Heart left ventricle (tissue), 16 donors: ENCODE data around the gene STK32C. TPM values are rescaled to one million over a fixed set of nuclear protein-coding genes. Genes with fewer than 3 reads are reported as not detected.

Experiments used
- ATAC-seq, 4 donors: fragments of 200-7000 bp; cut with Tn5 transposase; one replicate each; pipeline ENCODE4 v1.9.1; 2020 to 2022; ENCODE audit warnings: moderate library complexity in 4 of 4, mild to moderate bottlenecking in 3 of 4, moderate number of reproducible peaks in 1 of 4
- DNase-seq, 5 donors: peaks; one replicate each; pipeline ENCODE4 v3.0.0-alpha.2; 2020
- H3K27ac ChIP-seq, 12 donors: fragments of 200-600 bp; sonication (generic) in 4 of 12; one replicate each; pipeline versions ENCODE4 v1.5.0 to v1.8.0; 2016 to 2022; ENCODE audit warnings: mild to moderate bottlenecking in 2 of 12
- H3K27me3 ChIP-seq, 9 donors: fragments of 200-600 bp; sonication (generic) in 2 of 9; one replicate each; pipeline versions ENCODE4 v1.5.1 to v1.8.0; 2016 to 2022; ENCODE audit warnings: mild to moderate bottlenecking in 3 of 9
- H3K36me3 ChIP-seq, 9 donors: fragments of 200-600 bp; sonication (generic) in 2 of 9; one replicate each; pipeline versions ENCODE4 v1.5.0 to v1.8.0; 2018 to 2022; ENCODE audit warnings: mild to moderate bottlenecking in 2 of 9
- H3K4me1 ChIP-seq, 12 donors: fragments of 200-600 bp; sonication (generic) in 4 of 12; one replicate each; pipeline versions ENCODE4 v1.5.0 to v1.8.0; 2016 to 2022; ENCODE audit warnings: mild to moderate bottlenecking in 3 of 12
- H3K4me3 ChIP-seq, 12 donors: fragments of 200-600 bp; sonication (generic) in 4 of 12; one replicate each; pipeline versions ENCODE4 v1.5.0 to v1.8.0; 2017 to 2022; ENCODE audit warnings: mild to moderate bottlenecking in 9 of 12, moderate library complexity in 4 of 12
- H3K9me3 ChIP-seq, 12 donors: fragments of 200-600 bp; sonication (generic) in 4 of 12; one replicate each; pipeline versions ENCODE4 v1.5.0 to v1.8.0; 2016 to 2022; ENCODE audit warnings: mild to moderate bottlenecking in 1 of 12
- POLR2A ChIP-seq, 2 donors: fragments of 450-650 bp; IDR thresholded peaks; one replicate each; pipeline ENCODE4 v1.6.1; 2017; ENCODE audit warnings: antibody characterized with exemption in 2 of 2, mild to moderate bottlenecking in 2 of 2, moderate library complexity in 2 of 2
- WGBS, 4 donors: extraction: QIAGEN DNeasy Blood & Tissue Kit in 2 of 4; methylation state at CpG; one replicate each; pipeline versions ENCODE4 v1.1.5 to v1.1.7; 2013 to 2018; 5-methylcytosine and 5-hydroxymethylcytosine counted together
- intact Hi-C, 10 donors: fragments of 100-400 bp; cut with DNase I; formaldehyde crosslinking; loops; one replicate each; pipeline versions ENCODE4 v1.11.1 to v1.14.2; 2022
- polyA plus RNA-seq, 2 donors: library from polyadenylated mRNA; stranded (reverse); fragments of 200-250 nt; gene quantifications; one replicate each; pipeline ENCODE4 v1.2.3, GENCODE V29; 2013
- total RNA-seq, 9 donors: library from RNA; depleted of rRNA in 2 of 9; stranded (reverse); fragments of >200 nt in 2 of 9; fragmentation: NEBNext Ultra II Directional in 3 of 9; extraction: Animal tissue kit (Norgen Biotek cat#: 25700) in 3 of 9; gene quantifications; one replicate each; pipeline versions ENCODE4 v1.1.0 to v1.2.4, GENCODE V29; 2016 to 2023
- TF ChIP-seq, protein P1 (sequence below), 12 donors: fragments of 200-600 bp; sonication (generic) in 4 of 12; IDR thresholded peaks; one replicate each; pipeline versions ENCODE4 v1.5.0 to v1.8.0; 2018 to 2022; ENCODE audit warnings: antibody characterized with exemption in 12 of 12, mild to moderate bottlenecking in 5 of 12
- donor health status: ischemic (EF 13 %, LVEDD 7.1; RV severe dilation, severe dysfunction).
- donor health status: healthy with polysubstance abuse.
- donor health status: DM: no; HTN: yes; CAD: no.
- donor health status: DM: no; HTN: no; CAD: no.
- donor health status: ischemic (EF 25% LVEDD 6.9; RV normal size, moderate dysfunction).
- donor health status: ischemic (EF 25% LVEDD 5.7; RV mildly dilated, moderate dysfunction).
- donor health status: healthy.
- donor health status: DM: yes; HTN: yes; CAD: no.
- donor health status: ischemic (EF 35%, LVEDD 5.7; RV mildly dilated, moderate dysfunction).
- donor health status: nonischemic (EF 11% LVEDD 7.7; RV severe dilation, severe dysfunction).
- donor health status: DM: yes; HTN: yes; CAD: no.
- donor health status: PGD.
- donor health status: ischemic (EF 29% LVEDD 5.4; RV normal size, mild dysfunction).
- donor health status: nonischemic (EF 23%, LVEDD 6.1; RV moderate dilation, normal function).

Gene STK32C
- total and polyA plus RNA-seq, 11 donors, result 3.8 to 9.8 (median 6.2) TPM

DNA sequence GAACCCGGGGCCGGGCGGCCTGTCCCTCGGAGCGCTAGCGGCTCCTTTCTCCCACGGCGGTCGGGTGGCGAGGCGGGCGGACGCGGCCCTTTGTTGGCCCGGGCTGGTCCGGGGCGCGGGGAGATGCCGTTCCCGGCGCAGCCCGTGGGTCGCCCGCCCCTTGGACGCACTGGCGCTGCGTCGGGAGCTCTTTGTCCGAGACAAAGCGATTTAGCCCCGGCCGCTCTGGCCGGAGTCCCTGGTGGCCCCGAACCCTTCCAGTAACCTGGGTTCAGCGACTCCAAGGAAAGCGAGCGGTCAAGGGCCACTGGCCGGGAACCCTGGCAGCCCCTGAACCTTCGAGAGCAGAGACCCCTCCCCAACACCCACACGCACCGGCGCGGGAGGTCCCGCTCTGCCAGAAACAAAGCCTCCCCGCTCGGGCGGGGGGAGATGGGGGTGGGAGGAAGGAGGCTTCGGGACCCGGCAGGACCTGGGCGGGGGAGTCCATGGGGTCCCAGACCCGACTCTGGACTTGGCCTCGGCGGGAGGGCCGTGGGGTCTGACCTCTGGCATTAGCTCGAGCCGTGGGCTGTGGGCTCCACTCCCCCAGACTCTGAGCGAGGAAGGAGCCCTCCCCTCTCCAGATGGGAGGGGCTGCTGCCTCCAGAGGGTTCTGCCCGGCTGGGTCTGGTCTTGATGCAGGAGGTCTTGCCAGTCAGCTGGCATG, 120.2 kb downstream of the STK32C start:
- Histone ChIP-seq H3K36me3 (no peaks in the 10 kb centered on the region), H3K9me3 (no peaks in the 10 kb centered on the region), H3K4me1 (peaks cover 6 to 40% (median 22%) of the 10 kb centered on the region in 12 donors), H3K4me3 (peak overlapping the region; percentile 45 to 69 (median 56)), H3K27me3 (peaks cover 0 to 45% (median 22%) of the 10 kb centered on the region in 9 donors), H3K27ac (peak overlapping the region in 4 of 12 donors; percentile 27 to 69 (median 48))
- TF ChIP-seq POLR2A (IDR thresholded peaks at IDR 0.05), result no peak
- TF ChIP-seq, protein P1, sequence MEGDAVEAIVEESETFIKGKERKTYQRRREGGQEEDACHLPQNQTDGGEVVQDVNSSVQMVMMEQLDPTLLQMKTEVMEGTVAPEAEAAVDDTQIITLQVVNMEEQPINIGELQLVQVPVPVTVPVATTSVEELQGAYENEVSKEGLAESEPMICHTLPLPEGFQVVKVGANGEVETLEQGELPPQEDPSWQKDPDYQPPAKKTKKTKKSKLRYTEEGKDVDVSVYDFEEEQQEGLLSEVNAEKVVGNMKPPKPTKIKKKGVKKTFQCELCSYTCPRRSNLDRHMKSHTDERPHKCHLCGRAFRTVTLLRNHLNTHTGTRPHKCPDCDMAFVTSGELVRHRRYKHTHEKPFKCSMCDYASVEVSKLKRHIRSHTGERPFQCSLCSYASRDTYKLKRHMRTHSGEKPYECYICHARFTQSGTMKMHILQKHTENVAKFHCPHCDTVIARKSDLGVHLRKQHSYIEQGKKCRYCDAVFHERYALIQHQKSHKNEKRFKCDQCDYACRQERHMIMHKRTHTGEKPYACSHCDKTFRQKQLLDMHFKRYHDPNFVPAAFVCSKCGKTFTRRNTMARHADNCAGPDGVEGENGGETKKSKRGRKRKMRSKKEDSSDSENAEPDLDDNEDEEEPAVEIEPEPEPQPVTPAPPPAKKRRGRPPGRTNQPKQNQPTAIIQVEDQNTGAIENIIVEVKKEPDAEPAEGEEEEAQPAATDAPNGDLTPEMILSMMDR (IDR thresholded peaks at IDR 0.05), result no peak
- peak in 3 of 4 donors; percentile 4 to 20 (median 17) for ATAC-seq
- intact Hi-C loops, result no loop called here
- peak in 2 of 5 donors; percentile 35 to 62 for DNase-seq
- WGBS, 4 donors, result 1 to 3% (median 1%) methylated on average over 17 to 58 of the region's 58 CpGs

DNA sequence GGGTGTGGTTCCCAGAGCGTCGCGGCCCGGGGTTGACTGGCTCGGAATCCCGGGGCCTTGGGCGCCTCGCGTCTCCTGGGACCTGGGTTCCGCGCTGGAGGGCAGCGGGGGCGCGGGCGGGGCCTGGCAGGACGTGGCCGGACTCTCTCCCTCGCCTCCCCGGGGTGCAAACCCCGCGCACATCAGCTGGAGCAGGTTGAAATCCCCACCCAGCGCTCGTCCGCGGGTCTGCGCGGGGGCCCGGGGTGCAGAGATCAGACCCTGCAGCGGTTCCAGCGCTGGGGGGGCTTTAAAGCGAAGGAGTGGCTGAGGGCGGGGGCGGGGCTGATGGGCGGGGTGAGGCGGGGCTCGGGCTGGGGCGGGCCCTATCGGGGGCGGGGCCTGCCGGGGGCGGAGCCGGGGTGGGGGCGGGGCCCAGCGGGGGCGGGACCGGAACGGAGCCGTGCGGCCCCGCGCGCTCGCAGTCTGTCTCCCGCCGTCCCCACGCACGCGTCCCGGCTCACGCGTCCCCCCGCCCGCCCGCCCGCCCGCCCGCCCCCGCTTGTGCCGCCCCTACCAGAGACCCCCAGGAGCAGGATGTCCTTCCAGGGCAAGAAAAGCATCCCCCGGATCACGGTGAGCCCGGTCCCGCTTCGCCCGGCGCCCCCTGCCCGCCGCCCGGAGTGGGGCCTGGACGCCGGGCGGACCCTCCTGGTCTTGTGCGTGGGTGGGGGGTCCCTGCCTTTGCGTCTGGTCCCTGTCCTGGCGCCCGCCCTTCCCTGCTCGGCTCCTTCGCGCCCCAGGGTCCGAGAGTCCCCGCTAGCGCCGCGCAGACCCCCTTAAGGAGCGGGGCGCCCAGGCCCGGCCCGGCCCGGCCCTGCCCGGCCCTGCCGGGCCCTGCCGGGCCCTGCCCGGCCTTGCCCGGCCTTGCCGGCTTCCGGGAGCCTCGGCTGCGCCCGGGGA, 121.0 kb downstream of the STK32C start, which contains the start of gene DPYSL4:
Gene DPYSL4, plus strand, starts transcription at position 461 of the 942 bp plus-strand sequence. Its CDS starts 116 bp downstream, at position 577.
- Histone ChIP-seq H3K27me3 (peaks cover 0 to 45% (median 22%) of the 10 kb centered on the region in 9 donors), H3K4me3 (peak within 1 kb of the TSS; percentile 45 to 69 (median 56)), H3K36me3 (no peaks in the 10 kb centered on the region), H3K9me3 (no peaks in the 10 kb centered on the region), H3K27ac (peak within 1 kb of the TSS in 4 of 12 donors; percentile 27 to 69 (median 48)), H3K4me1 (peaks cover 6 to 33% (median 19%) of the 10 kb centered on the region in 12 donors)
- WGBS, 4 donors, result 0 to 2% (median 1%) methylated on average over 15 to 109 of the region's 109 CpGs
- DNase-seq, result peak in 2 of 5 donors; percentile 40 to 60
- TF ChIP-seq POLR2A (IDR thresholded peaks at IDR 0.05), result no peak
- TF ChIP-seq, protein P1 (IDR thresholded peaks at IDR 0.05), result peak in 1 of 12 donors; percentile 10
- peak; percentile 28 to 69 (median 44) for ATAC-seq
- intact Hi-C loops, result no loop called here

DNA sequence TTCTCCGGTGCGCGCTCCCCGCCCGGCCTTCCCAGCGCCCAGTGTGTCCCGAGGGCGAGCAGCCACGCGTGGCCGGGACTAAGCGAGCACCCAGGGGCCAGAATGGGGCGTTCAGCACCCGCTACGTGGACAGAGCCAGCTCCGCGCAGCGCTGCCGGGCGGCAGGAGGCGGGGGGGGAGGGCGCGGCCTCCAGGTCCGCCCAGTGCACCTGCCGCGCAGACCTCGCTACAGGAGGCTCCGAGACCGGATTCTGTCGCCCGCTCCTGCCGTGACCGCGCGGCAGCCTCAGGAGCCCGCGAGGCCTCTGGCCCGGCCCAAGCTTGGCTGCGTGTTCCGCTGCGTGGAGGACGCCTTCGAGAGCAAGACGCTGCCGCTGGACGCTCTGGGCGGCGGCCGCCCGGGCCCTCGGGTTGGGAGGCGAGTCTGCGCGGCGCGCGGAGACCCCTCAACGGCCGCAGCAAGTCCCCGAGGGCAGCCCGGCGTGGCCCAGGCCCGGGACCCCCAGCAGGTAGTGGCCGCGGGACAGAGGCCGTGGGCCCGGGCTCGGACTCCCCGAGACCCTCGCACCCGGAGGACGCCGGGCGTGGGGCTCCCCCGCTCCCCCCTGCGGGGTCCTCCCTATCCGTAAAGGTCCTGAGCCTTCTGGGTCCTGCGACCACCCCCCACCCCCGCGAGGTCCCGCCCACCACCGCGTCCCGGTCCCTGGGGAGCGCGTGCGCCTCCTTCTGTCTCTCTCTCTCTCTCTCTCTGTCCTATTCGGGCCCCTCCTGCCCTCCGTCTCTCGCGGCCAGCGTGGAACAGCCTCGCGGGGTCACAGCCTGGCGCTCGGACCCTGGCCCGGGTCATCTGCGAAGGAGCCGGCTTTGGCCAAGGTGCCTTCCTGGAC, 121.9 kb downstream of the STK32C start:
- ATAC-seq (peak; percentile 23 to 76 (median 70)), DNase-seq (peak in 3 of 5 donors; percentile 49 to 67 (median 62))
- no peak overlapping the region for H3K27ac ChIP-seq
- TF ChIP-seq POLR2A (IDR thresholded peaks at IDR 0.05), result no peak
- TF ChIP-seq, protein P1 (IDR thresholded peaks at IDR 0.05), result no peak
- H3K27me3 ChIP-seq, result peaks cover 0 to 45% (median 22%) of the 10 kb centered on the region in 9 donors
- WGBS, 4 donors, result 2 to 4% (median 3%) methylated on average over 49 to 99 of the region's 99 CpGs
- no peaks in the 10 kb centered on the region for H3K36me3 ChIP-seq
- peak overlapping the region; percentile 23 to 69 (median 56) for H3K4me3 ChIP-seq
- no peaks in the 10 kb centered on the region for H3K9me3 ChIP-seq
- H3K4me1 ChIP-seq, result peaks cover 6 to 33% (median 19%) of the 10 kb centered on the region in 12 donors
- intact Hi-C loops, result no loop called here
